Uterus (tissue), 4 donors: ENCODE results near the gene LDHD. TPM values are rescaled to one million over a fixed set of nuclear protein-coding genes. Genes with fewer than 3 reads are reported as not detected.
A peak's percentile ranks its signal among the peaks of the same experiment; 100 is the strongest.

Experiments
- DNase-seq, 2 donors: peaks; one replicate each; pipeline ENCODE4 v3.0.0-alpha.2; 2019 to 2020
- H3K27ac ChIP-seq, 2 donors: fragments of 200-600 bp; sonication (generic); 1 replicate in 1 of 2; 2 replicates in 1 of 2; pipeline ENCODE4 v1.5.1; 2016 to 2018
- H3K27me3 ChIP-seq, 2 donors: fragments of 200-600 bp; sonication (generic); one replicate each; pipeline ENCODE4 v1.5.1; 2018 to 2019; ENCODE audit warnings: control low read depth in 1 of 2
- H3K36me3 ChIP-seq, 2 donors: fragments of 200-600 bp; sonication (generic); one replicate each; pipeline ENCODE4 v1.5.1; 2019; ENCODE audit warnings: control low read depth in 1 of 2
- H3K4me1 ChIP-seq, 2 donors: fragments of 200-600 bp; sonication (generic); one replicate each; pipeline ENCODE4 v1.5.1; 2018 to 2019; ENCODE audit warnings: control low read depth in 1 of 2
- H3K4me3 ChIP-seq, 2 donors: fragments of 200-600 bp; sonication (generic); 1 replicate in 1 of 2; 2 replicates in 1 of 2; pipeline ENCODE4 v1.5.1; 2018 to 2019; ENCODE audit warnings: mild to moderate bottlenecking in 1 of 2
- H3K9me3 ChIP-seq, 2 donors: fragments of 200-600 bp; sonication (generic); one replicate each; pipeline ENCODE4 v1.5.1; 2019; ENCODE audit warnings: control low read depth in 1 of 2
- CTCF ChIP-seq, 4 experiments: fragments of 200-600 bp in 2 of 4; fragments of 450-650 bp in 2 of 4; sonication (generic) in 2 of 4; IDR thresholded peaks; one replicate each; pipeline ENCODE4 v1.5.1; 2016 to 2019; ENCODE audit warnings: antibody characterized with exemption in 4 of 4, mild to moderate bottlenecking in 2 of 4, moderate library complexity in 1 of 4
- POLR2A ChIP-seq, 2 donors: fragments of 450-650 bp; IDR thresholded peaks; one replicate each; pipeline ENCODE4 v1.6.1; 2016; ENCODE audit warnings: antibody characterized with exemption in 2 of 2, mild to moderate bottlenecking in 1 of 2, moderate library complexity in 1 of 2
- intact Hi-C: fragments of 100-400 bp; cut with DNase I; formaldehyde crosslinking; loops from one replicate; pipeline ENCODE4 v1.15.1; 2023; ENCODE audit warnings: low total_unique reads
- total RNA-seq, 4 donors: library from RNA; depleted of rRNA in 3 of 4; stranded (reverse); fragments of >200 nt in 3 of 4; gene quantifications; one replicate each; pipeline versions ENCODE4 v1.1.0 to v1.2.4, GENCODE V29; 2014 to 2023
- donor health status: DM: yes; HTN: yes; CAD: no.

Gene LDHD
- total RNA-seq, 4 donors from 2014 or later, result 1.3 to 5.7 (median 3.3) TPM

GRCh38 chr16:75104836-75105235, 11.7 kb downstream of the LDHD start:
- TF ChIP-seq CTCF (IDR thresholded peaks at IDR 0.05), result no peak
- TF ChIP-seq POLR2A (IDR thresholded peaks at IDR 0.05), result no peak
- DNase-seq, result peak in 1 of 2 donors; percentile 16
- Histone ChIP-seq H3K27ac (peak overlapping the region; percentile 76 to 80), H3K27me3 (no peaks in the 10 kb centered on the region), H3K4me1 (peaks cover 16 to 19% of the 10 kb centered on the region in 2 donors), H3K36me3 (no peaks in the 10 kb centered on the region), H3K4me3 (no peak overlapping the region), H3K9me3 (no peaks in the 10 kb centered on the region)
- intact Hi-C loops, result no loop called here

- Histone ChIP-seq H3K4me1 (peaks cover 8 to 17% of the 10 kb centered on the region in 2 donors), H3K27ac (no peak overlapping the region), H3K9me3 (no peaks in the 10 kb centered on the region), H3K36me3 (no peaks in the 10 kb centered on the region), H3K27me3 (no peaks in the 10 kb centered on the region), H3K4me3 (no peak overlapping the region)
- intact Hi-C loops, result no loop called here
- TF ChIP-seq CTCF (IDR thresholded peaks at IDR 0.05) (no peak), POLR2A (IDR thresholded peaks at IDR 0.05) (no peak)
- no peak for DNase-seq
Observed at GRCh38 chr16:75103994-75104393, 12.6 kb downstream of the LDHD start.

GRCh38 chr16:75102595-75102994, 14.0 kb downstream of the LDHD start:
- Histone ChIP-seq H3K27me3 (no peaks in the 10 kb centered on the region), H3K9me3 (no peaks in the 10 kb centered on the region), H3K36me3 (no peaks in the 10 kb centered on the region), H3K4me1 (peaks cover 11 to 17% of the 10 kb centered on the region in 2 donors), H3K27ac (no peak overlapping the region), H3K4me3 (no peak overlapping the region)
- no peak for TF ChIP-seq CTCF (IDR thresholded peaks at IDR 0.05)
- TF ChIP-seq POLR2A (IDR thresholded peaks at IDR 0.05), result no peak
- intact Hi-C loops, result no loop called here
- no peak for DNase-seq

GRCh38 chr16:75101635-75102034, 14.9 kb downstream of the LDHD start:
- H3K27ac ChIP-seq, result no peak overlapping the region
- H3K9me3 ChIP-seq, result no peaks in the 10 kb centered on the region
- no peaks in the 10 kb centered on the region for H3K36me3 ChIP-seq
- peaks cover 11 to 17% of the 10 kb centered on the region in 2 donors for H3K4me1 ChIP-seq
- TF ChIP-seq POLR2A (IDR thresholded peaks at IDR 0.05), result no peak
- TF ChIP-seq CTCF (IDR thresholded peaks at IDR 0.05), result no peak
- intact Hi-C loops, result no loop called here
- no peaks in the 10 kb centered on the region for H3K27me3 ChIP-seq
- no peak overlapping the region for H3K4me3 ChIP-seq
- DNase-seq, result no peak

- H3K4me3 ChIP-seq, result no peak overlapping the region
- no peak for DNase-seq
- no peaks in the 10 kb centered on the region for H3K27me3 ChIP-seq
- no peaks in the 10 kb centered on the region for H3K9me3 ChIP-seq
- intact Hi-C loops, result no loop called here
- no peaks in the 10 kb centered on the region for H3K36me3 ChIP-seq
- H3K4me1 ChIP-seq, result peaks cover 7 to 13% of the 10 kb centered on the region in 2 donors
- TF ChIP-seq CTCF (IDR thresholded peaks at IDR 0.05) (no peak), POLR2A (IDR thresholded peaks at IDR 0.05) (no peak)
- no peak overlapping the region for H3K27ac ChIP-seq
Observed at GRCh38 chr16:75100603-75100990, 16.0 kb downstream of the LDHD start.
